Loucy (cell line): ENCODE measurements around the gene SH3BP5L.

Experiments
- H2AFZ ChIP-seq: fragments of 200-600 bp; sonication (generic); 2 replicates; pipeline ENCODE4 v1.6.0; 2016; ENCODE audit warnings: antibody characterized with exemption, mild to moderate bottlenecking, low read length, moderate library complexity
- H3F3A ChIP-seq: fragments of 200-600 bp; 2 replicates; pipeline ENCODE4 v1.6.0; 2016; ENCODE audit warnings: antibody characterized with exemption, low read depth, mild to moderate bottlenecking
- H3K27me3 ChIP-seq: fragments of 200-600 bp; sonication (generic); 2 replicates; pipeline ENCODE4 v1.6.1; 2014; ENCODE audit warnings: low read length, mild to moderate bottlenecking; ENCODE audit not compliant: insufficient read depth, poor library complexity, severe bottlenecking
- H3K36me3 ChIP-seq: fragments of 200-600 bp; sonication (generic); 2 replicates; pipeline ENCODE4 v1.6.1; 2016; ENCODE audit warnings: low read length; ENCODE audit not compliant: insufficient read depth
- H3K4me1 ChIP-seq: fragments of 200-600 bp; sonication (generic); 2 replicates; pipeline ENCODE4 v1.5.1; 2014; ENCODE audit warnings: low read length, mild to moderate bottlenecking; ENCODE audit not compliant: insufficient read depth, poor library complexity, severe bottlenecking
- H3K4me2 ChIP-seq: fragments of 200-600 bp; sonication (generic); 2 replicates; pipeline ENCODE4 v1.6.0; 2014; ENCODE audit warnings: antibody characterized with exemption, low read length, low read depth, mild to moderate bottlenecking; ENCODE audit not compliant: poor library complexity, severe bottlenecking
- H3K4me3 ChIP-seq: fragments of 200-600 bp; sonication (generic); 2 replicates; pipeline ENCODE4 v1.5.1; 2014; ENCODE audit warnings: low read length, mild to moderate bottlenecking, mixed read lengths; ENCODE audit not compliant: poor library complexity, severe bottlenecking
- H3K79me2 ChIP-seq: fragments of 200-600 bp; sonication (generic); 2 replicates; pipeline ENCODE4 v1.6.1; 2014; ENCODE audit warnings: low read length; ENCODE audit not compliant: insufficient read depth
- H3K9ac ChIP-seq: fragments of 200-600 bp; sonication (generic); 2 replicates; pipeline ENCODE4 v1.6.0; 2014; ENCODE audit warnings: mild to moderate bottlenecking, low read depth, low read length, moderate library complexity; ENCODE audit not compliant: poor library complexity, severe bottlenecking
- H3K9me2 ChIP-seq: fragments of 200-600 bp; sonication (generic); replicated peaks from 2 replicates; pipeline ENCODE4 v1.6.1; 2016; ENCODE audit warnings: low read depth, low read length, mixed read lengths
- H3K9me3 ChIP-seq: fragments of 200-600 bp; sonication (generic); 2 replicates; pipeline ENCODE4 v1.6.1; 2014; ENCODE audit warnings: mild to moderate bottlenecking, antibody characterized with exemption, low read length, low read depth; ENCODE audit not compliant: insufficient read depth
- H4K20me1 ChIP-seq: fragments of 200-600 bp; sonication (generic); 2 replicates; pipeline ENCODE4 v1.6.0; 2014; ENCODE audit warnings: antibody characterized with exemption, low read length, mild to moderate bottlenecking; ENCODE audit not compliant: insufficient read depth, poor library complexity, severe bottlenecking
- CTCF ChIP-seq: fragments of 200-600 bp; sonication (generic); conservative IDR thresholded peaks from 2 replicates; pipeline ENCODE4 v1.5.1; 2014; ENCODE audit warnings: mild to moderate bottlenecking, antibody characterized with exemption, low read length
- EZH2phosphoT487 ChIP-seq: fragments of 200-600 bp; IDR thresholded peaks from 2 replicates; pipeline ENCODE4 v1.6.1; 2018; ENCODE audit warnings: antibody characterized with exemption, mild to moderate bottlenecking, moderate library complexity, borderline replicate concordance

Gene SH3BP5L

GRCh38 chr1:248872752-248873408 lies 47.2 kb upstream of the SH3BP5L start:
- Histone ChIP-seq H3K36me3 (no peaks in the 10 kb centered on the region), H3K9ac (peak overlapping the region; percentile 86), H3K79me2 (no peaks in the 10 kb centered on the region), H3F3A (peaks cover 17% of the 10 kb centered on the region), H2AFZ (peak overlapping the region; percentile 94), H3K9me2 (no peaks in the 10 kb centered on the region), H4K20me1 (no peaks in the 10 kb centered on the region), H3K27me3 (no peaks in the 10 kb centered on the region), H3K9me3 (no peaks in the 10 kb centered on the region), H3K4me2 (peak overlapping the region; percentile 89), H3K4me1 (peaks cover 6% of the 10 kb centered on the region), H3K4me3 (peak overlapping the region; percentile 90)
- TF ChIP-seq CTCF (no peak), EZH2phosphoT487 (no peak)

GRCh38 chr1:248871837-248872401 lies 46.2 kb upstream of the SH3BP5L start:
- Histone ChIP-seq H3K9me3 (no peaks in the 10 kb centered on the region), H3K4me1 (peaks cover 6% of the 10 kb centered on the region), H3K9ac (peak overlapping the region; percentile 86), H3K27me3 (no peaks in the 10 kb centered on the region), H3K9me2 (no peaks in the 10 kb centered on the region), H2AFZ (no peak overlapping the region), H3K4me3 (peak overlapping the region; percentile 90), H3K4me2 (peak overlapping the region; percentile 89), H3F3A (peaks cover 17% of the 10 kb centered on the region), H3K79me2 (no peaks in the 10 kb centered on the region), H3K36me3 (no peaks in the 10 kb centered on the region), H4K20me1 (no peaks in the 10 kb centered on the region)
- TF ChIP-seq EZH2phosphoT487 = no peak

GRCh38 chr1:248862998-248863881 lies 37.5 kb upstream of the SH3BP5L start:
- H3K4me1 ChIP-seq = peaks cover 31% of the 10 kb centered on the region
- TF ChIP-seq CTCF (no peak), EZH2phosphoT487 (no peak)

More at GRCh38 chr1:248862998-248863881, 37.5 kb upstream of the SH3BP5L start:
- Histone ChIP-seq H3F3A (no peaks in the 10 kb centered on the region), H3K27me3 (no peaks in the 10 kb centered on the region), H3K9ac (peak overlapping the region; percentile 74), H2AFZ (peak overlapping the region; percentile 80), H4K20me1 (no peaks in the 10 kb centered on the region), H3K9me3 (no peaks in the 10 kb centered on the region), H3K9me2 (no peaks in the 10 kb centered on the region), H3K36me3 (no peaks in the 10 kb centered on the region), H3K4me2 (peak overlapping the region; percentile 81), H3K79me2 (peaks cover 2% of the 10 kb centered on the region; the same call in 1 of the 2 replicates), H3K4me3 (peak overlapping the region; percentile 76)
